Stimulated activated CD4-positive, alpha-beta T cell treated with anti-CD3 and anti-CD28 coated beads, TNF-alpha, amount 100 ng/mL, for 4 hours (primary cell): ENCODE results near the gene EFS.

Source experiments
- DNase-seq, 3 experiments: peaks; one replicate each; pipeline ENCODE4 v3.0.0-alpha.2; 2020; ENCODE audit warnings: low read depth in 3 of 3

Gene EFS

DNA sequence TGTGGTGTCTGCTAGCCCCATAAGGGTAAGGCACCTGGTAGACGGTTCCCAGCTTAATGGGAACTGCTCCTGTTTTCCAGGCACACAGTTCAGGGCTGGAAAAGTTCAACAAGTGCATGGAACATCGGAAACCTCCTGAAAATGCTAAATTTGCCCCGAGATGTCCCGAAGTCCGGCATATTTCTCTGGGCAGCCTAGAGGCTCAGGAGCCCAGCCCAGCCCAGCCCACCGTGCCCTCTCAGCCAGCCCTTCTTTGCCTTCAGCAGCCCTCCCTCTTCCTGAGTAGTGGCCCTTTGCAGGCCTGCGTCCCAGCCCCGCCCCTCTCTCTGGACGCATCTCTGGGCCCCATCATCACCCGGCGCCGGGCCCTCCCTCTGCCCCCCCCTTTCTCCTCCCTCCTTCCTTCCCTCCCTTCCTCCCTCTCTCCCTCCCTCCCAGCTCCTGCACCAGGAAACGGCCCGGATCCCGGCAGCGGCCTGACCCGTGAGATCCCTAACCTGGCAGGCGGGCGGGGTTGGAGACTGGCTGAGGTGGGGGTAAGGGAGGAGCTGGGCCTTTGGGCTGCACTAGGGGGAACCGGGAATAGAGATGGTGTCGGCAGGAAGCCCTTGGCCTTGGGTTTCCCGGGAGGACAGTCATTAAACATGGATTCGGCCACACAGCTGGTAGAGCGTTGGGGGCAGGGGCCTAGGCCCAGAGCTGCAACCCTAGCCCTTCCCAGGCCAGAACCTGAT lies 58.4 kb downstream of the EFS start, which contains the start of gene BCL2L2:
Gene BCL2L2, plus strand, starts transcription at position 422 of the 734 bp plus-strand sequence. CDS start 935 bp downstream, outside the sequence.
- no peak for DNase-seq
